ENCODE measurements around the gene RBFOX1. TPM values are rescaled to one million over a fixed set of nuclear protein-coding genes. Genes with fewer than 3 reads are reported as not detected.

The RBFOX1 gene
- total and polyA plus RNA-seq, 2 donors from 2014 or later, result 0.24 to 0.66 TPM

DNA sequence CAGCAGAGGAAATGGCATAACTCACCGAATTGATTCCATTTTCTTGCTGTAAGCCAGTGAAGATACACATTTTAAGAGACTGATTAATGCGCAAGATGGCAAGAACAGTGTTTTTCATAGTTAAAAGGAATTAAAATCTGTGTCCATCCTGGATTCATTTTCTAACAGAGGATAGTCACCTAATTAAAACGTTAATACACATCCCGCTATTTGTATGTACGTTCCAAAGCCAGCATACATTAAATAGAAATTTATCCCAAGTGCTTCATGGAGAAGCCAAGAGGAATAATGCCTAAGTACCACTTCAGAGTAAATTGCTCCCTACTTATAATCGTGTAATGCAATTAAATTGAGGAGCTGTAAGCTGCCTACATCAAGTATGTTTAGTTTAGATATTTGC lies 49.9 kb downstream of the RBFOX1 start:
- TF ChIP-seq CTCF (IDR thresholded peaks at IDR 0.05; ENCODE audit: borderline replicate concordance, extremely low read depth, insufficient read depth), result no peak
- H3K36me3 ChIP-seq (ENCODE audit: control insufficient read depth in 2 of 3, insufficient read depth in 3 of 3, low read length in 3 of 3), result no peaks in the 10 kb centered on the region
- H3K4me3 ChIP-seq (ENCODE audit: low read length in 3 of 3), result no peak overlapping the region
- no peaks in the 10 kb centered on the region for H3K9me3 ChIP-seq (ENCODE audit: control insufficient read depth in 2 of 3, insufficient read depth in 1 of 3, low read length in 3 of 3)
- no peak overlapping the region for H3K9ac ChIP-seq (ENCODE audit: low read length in 3 of 3)
- FAIRE-seq (no peak), DNase-seq (no peak)
- no peaks in the 10 kb centered on the region for H3K27me3 ChIP-seq (ENCODE audit: control insufficient read depth, insufficient read depth, low read length)
- H3K4me1 ChIP-seq (ENCODE audit: control insufficient read depth in 2 of 3, insufficient read depth in 2 of 3, low read depth in 1 of 3, low read length in 3 of 3), result no peaks in the 10 kb centered on the region
- H3K27ac ChIP-seq (ENCODE audit: low read depth in 2 of 2, low read length in 2 of 2), result no peak overlapping the region
- intact Hi-C loops (cut with DNase I), result no loop called here

DNA sequence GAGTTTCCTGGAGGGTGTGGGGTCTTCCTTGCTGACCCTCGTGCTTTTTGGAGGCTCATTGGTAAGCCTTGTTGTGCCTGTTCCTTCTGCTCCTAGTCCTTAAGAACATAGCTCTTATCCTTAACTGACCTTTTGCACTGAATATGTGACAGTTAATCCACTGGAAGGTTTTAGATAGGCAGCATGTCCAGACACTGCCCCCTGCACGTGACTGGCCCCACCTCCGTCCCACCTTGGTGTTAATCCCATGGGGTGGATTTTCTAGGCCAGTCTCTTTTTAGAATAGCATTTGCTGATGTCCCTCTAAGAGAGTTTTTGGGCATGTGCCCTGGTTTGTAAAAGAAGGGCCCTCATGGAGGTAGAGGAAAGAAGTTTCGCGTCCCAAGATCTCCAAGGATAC lies 58.3 kb downstream of the RBFOX1 start:
- intact Hi-C loops (cut with DNase I), result no loop called here
- DNase-seq (no peak), FAIRE-seq (no peak)
- Histone ChIP-seq H3K4me3 (ENCODE audit: low read length in 3 of 3) (no peak overlapping the region), H3K27me3 (ENCODE audit: control insufficient read depth, insufficient read depth, low read length) (no peaks in the 10 kb centered on the region), H3K27ac (ENCODE audit: low read depth in 2 of 2, low read length in 2 of 2) (no peak overlapping the region), H3K4me1 (ENCODE audit: control insufficient read depth in 2 of 3, insufficient read depth in 2 of 3, low read depth in 1 of 3, low read length in 3 of 3) (no peaks in the 10 kb centered on the region), H3K36me3 (ENCODE audit: control insufficient read depth in 2 of 3, insufficient read depth in 3 of 3, low read length in 3 of 3) (no peaks in the 10 kb centered on the region), H3K9me3 (ENCODE audit: control insufficient read depth in 2 of 3, insufficient read depth in 1 of 3, low read length in 3 of 3) (no peaks in the 10 kb centered on the region), H3K9ac (ENCODE audit: low read length in 3 of 3) (no peak overlapping the region)
- no peak for TF ChIP-seq CTCF (IDR thresholded peaks at IDR 0.05; ENCODE audit: borderline replicate concordance, extremely low read depth, insufficient read depth)

DNA sequence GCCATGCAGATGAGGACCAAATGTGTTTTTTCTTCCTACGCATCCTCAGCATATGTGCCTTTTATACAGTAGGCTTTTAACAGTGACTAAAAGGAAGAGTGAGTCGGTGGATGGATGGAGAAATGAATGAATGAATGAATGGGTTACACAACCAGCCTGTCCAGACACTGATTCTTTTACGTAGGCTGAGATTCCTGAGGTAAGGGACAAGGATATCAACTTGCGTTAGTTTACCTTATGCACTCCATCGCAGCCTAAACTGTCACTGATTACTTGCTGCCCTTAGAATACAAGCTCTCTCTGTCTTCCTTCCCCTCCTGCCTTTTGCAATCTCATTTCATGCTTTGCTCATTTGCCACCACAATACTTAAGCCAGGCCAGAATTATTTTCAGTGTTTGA lies 59.0 kb downstream of the RBFOX1 start:
- Histone ChIP-seq H3K9ac (ENCODE audit: low read length in 3 of 3) (no peak overlapping the region), H3K36me3 (ENCODE audit: control insufficient read depth in 2 of 3, insufficient read depth in 3 of 3, low read length in 3 of 3) (no peaks in the 10 kb centered on the region), H3K4me1 (ENCODE audit: control insufficient read depth in 2 of 3, insufficient read depth in 2 of 3, low read depth in 1 of 3, low read length in 3 of 3) (no peaks in the 10 kb centered on the region), H3K4me3 (ENCODE audit: low read length in 3 of 3) (no peak overlapping the region), H3K27ac (ENCODE audit: low read depth in 2 of 2, low read length in 2 of 2) (no peak overlapping the region), H3K9me3 (ENCODE audit: control insufficient read depth in 2 of 3, insufficient read depth in 1 of 3, low read length in 3 of 3) (no peaks in the 10 kb centered on the region), H3K27me3 (ENCODE audit: control insufficient read depth, insufficient read depth, low read length) (no peaks in the 10 kb centered on the region)
- DNase-seq (no peak), FAIRE-seq (no peak)
- TF ChIP-seq CTCF (IDR thresholded peaks at IDR 0.05; ENCODE audit: borderline replicate concordance, extremely low read depth, insufficient read depth), result no peak
- intact Hi-C loops (cut with DNase I), result no loop called here

DNA sequence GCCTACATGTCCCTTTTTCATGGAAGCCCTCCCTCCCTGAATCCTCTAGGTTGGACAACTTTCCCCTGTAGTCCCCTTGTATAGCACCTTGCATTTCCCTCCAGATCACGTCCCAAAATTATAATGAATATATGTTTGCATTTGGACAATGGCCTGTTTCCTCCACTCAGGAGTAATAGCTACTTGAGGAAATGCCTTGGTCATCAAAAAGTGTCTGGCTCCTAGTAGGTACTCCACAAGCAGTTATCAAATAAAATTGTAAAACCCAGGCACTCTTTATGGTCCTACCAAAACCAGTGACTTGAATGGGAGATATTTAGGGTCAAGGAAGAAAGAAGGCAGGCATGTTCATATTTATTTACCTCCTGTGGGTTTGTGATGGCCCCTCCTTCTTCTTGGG lies 59.6 kb downstream of the RBFOX1 start:
- no peak overlapping the region for H3K9ac ChIP-seq (ENCODE audit: low read length in 3 of 3)
- no peak for TF ChIP-seq CTCF (IDR thresholded peaks at IDR 0.05; ENCODE audit: borderline replicate concordance, extremely low read depth, insufficient read depth)
- no peak overlapping the region for H3K27ac ChIP-seq (ENCODE audit: low read depth in 2 of 2, low read length in 2 of 2)
- intact Hi-C loops (cut with DNase I), result no loop called here
- H3K36me3 ChIP-seq (ENCODE audit: control insufficient read depth in 2 of 3, insufficient read depth in 3 of 3, low read length in 3 of 3), result no peaks in the 10 kb centered on the region
- no peaks in the 10 kb centered on the region for H3K4me1 ChIP-seq (ENCODE audit: control insufficient read depth in 2 of 3, insufficient read depth in 2 of 3, low read depth in 1 of 3, low read length in 3 of 3)
- H3K9me3 ChIP-seq (ENCODE audit: control insufficient read depth in 2 of 3, insufficient read depth in 1 of 3, low read length in 3 of 3), result no peaks in the 10 kb centered on the region
- FAIRE-seq (no peak), DNase-seq (no peak)
- no peaks in the 10 kb centered on the region for H3K27me3 ChIP-seq (ENCODE audit: control insufficient read depth, insufficient read depth, low read length)
- H3K4me3 ChIP-seq (ENCODE audit: low read length in 3 of 3), result no peak overlapping the region
